Sigmoid colon (tissue), 7 donors: ENCODE measurements around the gene SCAF11. TPM values are rescaled to one million over a fixed set of nuclear protein-coding genes. Genes with fewer than 3 reads are reported as not detected.

Experiments used
- DNase-seq: peaks from one replicate; pipeline ENCODE4 v3.0.0-alpha.2; 2019
- H3K27ac ChIP-seq, 4 donors: fragments of 200-600 bp; sonication (generic); one replicate each; pipeline ENCODE4 v1.5.1; 2016 to 2019; ENCODE audit warnings: mild to moderate bottlenecking in 1 of 4
- H3K27me3 ChIP-seq, 3 donors: fragments of 200-600 bp; sonication (generic); one replicate each; pipeline ENCODE4 v1.5.1; 2019; ENCODE audit warnings: mild to moderate bottlenecking in 1 of 3
- H3K36me3 ChIP-seq, 4 donors: fragments of 200-600 bp; sonication (generic); one replicate each; pipeline ENCODE4 v1.5.1; 2016 to 2019
- H3K4me1 ChIP-seq, 4 donors: fragments of 200-600 bp; sonication (generic); one replicate each; pipeline ENCODE4 v1.5.1; 2017 to 2019
- H3K4me3 ChIP-seq, 4 donors: fragments of 200-600 bp; sonication (generic); one replicate each; pipeline ENCODE4 v1.5.1; 2017 to 2019; ENCODE audit warnings: mild to moderate bottlenecking in 2 of 4, moderate library complexity in 1 of 4
- H3K9me3 ChIP-seq, 4 donors: fragments of 200-600 bp in 3 of 4; sonication (generic) in 3 of 4; one replicate each; pipeline versions ENCODE4 v1.5.1 to v1.6.1; 2013 to 2019
- CTCF ChIP-seq, 4 experiments: fragments of 450-650 bp in 3 of 4; fragments of 200-600 bp in 1 of 4; IDR thresholded peaks; one replicate each; pipeline ENCODE4 v1.5.1; 2016 to 2019; ENCODE audit warnings: antibody characterized with exemption in 4 of 4, mild to moderate bottlenecking in 3 of 4, moderate library complexity in 2 of 4
- EP300 ChIP-seq, 4 donors: sonication (generic); formaldehyde crosslinking; IDR thresholded peaks; one replicate each; pipeline ENCODE4 v1.6.1; 2017; ENCODE audit warnings: antibody characterized with exemption in 4 of 4
- POLR2A ChIP-seq, 2 donors: fragments of 450-650 bp; IDR thresholded peaks; one replicate each; pipeline ENCODE4 v1.6.1; 2016; ENCODE audit warnings: antibody characterized with exemption in 2 of 2, mild to moderate bottlenecking in 2 of 2, moderate library complexity in 2 of 2
- POLR2AphosphoS5 ChIP-seq, 4 donors: sonication (generic); formaldehyde crosslinking; IDR thresholded peaks; one replicate each; pipeline ENCODE4 v1.6.1; 2017; ENCODE audit warnings: antibody characterized with exemption in 4 of 4
- WGBS, 2 donors: extraction: QIAGEN DNeasy Blood & Tissue Kit; methylation state at CpG; one replicate each; pipeline ENCODE4 v1.1.7; 2013; 5-methylcytosine and 5-hydroxymethylcytosine counted together
- intact Hi-C: fragments of 100-400 bp; cut with DNase I; formaldehyde crosslinking; loops from one replicate; pipeline ENCODE4 v1.15.1; 2023
- polyA plus RNA-seq, 3 donors: library from polyadenylated mRNA; stranded (reverse); fragments of 200-250 nt; gene quantifications; one replicate each; pipeline ENCODE4 v1.2.3, GENCODE V29; 2013
- total RNA-seq, 4 donors: library from RNA; depleted of rRNA; stranded (reverse); fragments of >200 nt; gene quantifications; one replicate each; pipeline ENCODE4 v1.1.0, GENCODE V29; 2016
- donor health status: healthy with polysubstance abuse.
- donor health status: Bipolar disorder and iron deficiency.
- donor health status: healthy.

The SCAF11 gene
- total and polyA plus RNA-seq, 7 donors, result 27.6 to 165 (median 116) TPM

GRCh38 chr12:45887544-45887943, 102.8 kb downstream of the SCAF11 start:
- intact Hi-C loops, result no loop called here
- peaks cover 0 to 25% (median 4%) of the 10 kb centered on the region in 4 donors for H3K36me3 ChIP-seq
- H3K4me3 ChIP-seq, result no peak overlapping the region
- no peak for TF ChIP-seq EP300 (IDR thresholded peaks at IDR 0.05)
- TF ChIP-seq POLR2A (IDR thresholded peaks at IDR 0.05), result no peak
- TF ChIP-seq POLR2AphosphoS5 (IDR thresholded peaks at IDR 0.05), result no peak
- no peak for TF ChIP-seq CTCF (IDR thresholded peaks at IDR 0.05)
- WGBS, 2 donors, result 93% methylated on average over 5 of the region's 5 CpGs
- no peak overlapping the region for H3K27ac ChIP-seq
- DNase-seq, result no peak
- no peaks in the 10 kb centered on the region for H3K27me3 ChIP-seq
- H3K9me3 ChIP-seq, result no peaks in the 10 kb centered on the region
- no peaks in the 10 kb centered on the region for H3K4me1 ChIP-seq

- TF ChIP-seq CTCF (IDR thresholded peaks at IDR 0.05) (no peak), EP300 (IDR thresholded peaks at IDR 0.05) (no peak), POLR2A (IDR thresholded peaks at IDR 0.05) (no peak), POLR2AphosphoS5 (IDR thresholded peaks at IDR 0.05) (no peak)
- no peak overlapping the region for H3K27ac ChIP-seq
- intact Hi-C loops, result no loop called here
- no peak for DNase-seq
- no peaks in the 10 kb centered on the region for H3K9me3 ChIP-seq
- WGBS, 2 donors, result 99 to 100% methylated on average over 1 of the region's 1 CpG
- H3K4me3 ChIP-seq, result no peak overlapping the region
- no peaks in the 10 kb centered on the region for H3K4me1 ChIP-seq
- H3K27me3 ChIP-seq, result no peaks in the 10 kb centered on the region
- peaks cover 0 to 16% (median 0%) of the 10 kb centered on the region in 4 donors for H3K36me3 ChIP-seq
Measured at GRCh38 chr12:45886685-45887084, 103.7 kb downstream of the SCAF11 start.

GRCh38 chr12:45883187-45883586, 107.2 kb downstream of the SCAF11 start:
- Histone ChIP-seq H3K4me1 (peaks cover 0 to 13% (median 5%) of the 10 kb centered on the region in 4 donors), H3K36me3 (peaks cover 0 to 15% (median 0%) of the 10 kb centered on the region in 4 donors), H3K27me3 (no peaks in the 10 kb centered on the region), H3K9me3 (no peaks in the 10 kb centered on the region), H3K27ac (no peak overlapping the region), H3K4me3 (no peak overlapping the region)
- WGBS, 2 donors, result 97 to 100% methylated on average over 1 of the region's 1 CpG
- intact Hi-C loops, result no loop called here
- TF ChIP-seq EP300 (IDR thresholded peaks at IDR 0.05) (no peak), CTCF (IDR thresholded peaks at IDR 0.05) (no peak), POLR2A (IDR thresholded peaks at IDR 0.05) (no peak), POLR2AphosphoS5 (IDR thresholded peaks at IDR 0.05) (no peak)
- no peak for DNase-seq

- intact Hi-C loops, result no loop called here
- Histone ChIP-seq H3K4me3 (no peak overlapping the region), H3K9me3 (no peaks in the 10 kb centered on the region), H3K36me3 (peaks cover 0 to 18% (median 0%) of the 10 kb centered on the region in 4 donors), H3K27me3 (no peaks in the 10 kb centered on the region), H3K27ac (no peak overlapping the region), H3K4me1 (peaks cover 0 to 15% (median 5%) of the 10 kb centered on the region in 4 donors)
- TF ChIP-seq EP300 (IDR thresholded peaks at IDR 0.05) (no peak), POLR2AphosphoS5 (IDR thresholded peaks at IDR 0.05) (no peak), CTCF (IDR thresholded peaks at IDR 0.05) (no peak), POLR2A (IDR thresholded peaks at IDR 0.05) (no peak)
- no peak for DNase-seq
- 88 to 94% methylated on average over 2 of the region's 2 CpGs for WGBS, 2 donors
Measured at GRCh38 chr12:45880533-45880932, 109.8 kb downstream of the SCAF11 start.

GRCh38 chr12:45879363-45879895, 110.9 kb downstream of the SCAF11 start:
- H3K9me3 ChIP-seq, result no peaks in the 10 kb centered on the region
- no peak for TF ChIP-seq POLR2A (IDR thresholded peaks at IDR 0.05)
- TF ChIP-seq EP300 (IDR thresholded peaks at IDR 0.05), result no peak
- TF ChIP-seq POLR2AphosphoS5 (IDR thresholded peaks at IDR 0.05), result no peak
- TF ChIP-seq CTCF (IDR thresholded peaks at IDR 0.05), result no peak
- no peak overlapping the region for H3K4me3 ChIP-seq
- H3K27me3 ChIP-seq, result no peaks in the 10 kb centered on the region
- no peak for DNase-seq
- H3K36me3 ChIP-seq, result peaks cover 0 to 23% (median 0%) of the 10 kb centered on the region in 4 donors
- intact Hi-C loops, result no loop called here
- 84 to 95% methylated on average over 2 of the region's 2 CpGs for whole genome bisulfite sequencing, 2 donors
- peak overlapping the region in 1 of 4 donors; percentile 34 for H3K27ac ChIP-seq
- peaks cover 0 to 15% (median 5%) of the 10 kb centered on the region in 4 donors for H3K4me1 ChIP-seq
